Measurements from ENCODE around the gene VPS13A.
A peak's percentile ranks its signal among the peaks of the same experiment; 100 is the strongest.

The VPS13A gene

GRCh38 chr9:77453825-77454647 lies 276.7 kb downstream of the VPS13A start:
- Histone ChIP-seq H2AFZ (ENCODE audit: insufficient read depth, low read length, poor library complexity) (no peak overlapping the region), H2BK120ac (ENCODE audit: insufficient read depth, low read length, poor library complexity) (no peak overlapping the region), H3K79me2 (ENCODE audit: control insufficient read depth, insufficient read depth, low read length, poor library complexity) (no peaks in the 10 kb centered on the region), H3K79me1 (ENCODE audit: low read length) (no peaks in the 10 kb centered on the region), H3K4me2 (ENCODE audit: low read length) (no peak overlapping the region), H3K27me3 (ENCODE audit: insufficient read depth, low read length) (no peaks in the 10 kb centered on the region), H4K8ac (ENCODE audit: low read depth, low read length) (no peak overlapping the region), H4K91ac (ENCODE audit: low read depth, low read length) (no peak overlapping the region), H2BK5ac (ENCODE audit: low read depth, low read length, poor library complexity) (no peak overlapping the region), H4K12ac (ENCODE audit: low read depth, low read length) (no peak overlapping the region), H3K9ac (ENCODE audit: low read length) (no peak overlapping the region), H3K9me3 (ENCODE audit: insufficient read depth, low read depth, low read length) (peaks cover 3% of the 10 kb centered on the region), H3K36me3 (ENCODE audit: control insufficient read depth in 1 of 2, insufficient read depth in 2 of 2, low read length in 2 of 2) (no peaks in the 10 kb centered on the region), H3K4me3 (ENCODE audit: low read depth, low read length) (no peak overlapping the region), H2AK5ac (ENCODE audit: low read length) (no peak overlapping the region), H3K18ac (ENCODE audit: low read length) (no peak overlapping the region), H3K4ac (ENCODE audit: low read depth, low read length) (no peak overlapping the region), H3K14ac (ENCODE audit: low read length) (no peak overlapping the region), H3K23ac (ENCODE audit: low read length) (no peak overlapping the region), H3K4me1 (ENCODE audit: control insufficient read depth in 1 of 2, insufficient read depth in 2 of 2, low read length in 2 of 2) (no peaks in the 10 kb centered on the region), H2BK12ac (ENCODE audit: low read length) (no peak overlapping the region), H3K27ac (ENCODE audit: low read depth, low read length) (no peak overlapping the region)
- no CpG with 5 or more reads among the region's 14 CpGs for WGBS (ENCODE audit: extremely low coverage, insufficient coverage, insufficient read length)
- no peak for DNase-seq

GRCh38 chr9:77454663-77455062 lies 277.3 kb downstream of the VPS13A start:
- Histone ChIP-seq H2BK120ac (ENCODE audit: insufficient read depth, low read length, poor library complexity) (no peak overlapping the region), H4K91ac (ENCODE audit: low read depth, low read length) (no peak overlapping the region), H4K8ac (ENCODE audit: low read depth, low read length) (no peak overlapping the region), H3K4me1 (ENCODE audit: control insufficient read depth in 1 of 2, insufficient read depth in 2 of 2, low read length in 2 of 2) (no peaks in the 10 kb centered on the region), H3K36me3 (ENCODE audit: control insufficient read depth in 1 of 2, insufficient read depth in 2 of 2, low read length in 2 of 2) (no peaks in the 10 kb centered on the region), H2AFZ (ENCODE audit: insufficient read depth, low read length, poor library complexity) (no peak overlapping the region), H3K27me3 (ENCODE audit: insufficient read depth, low read length) (no peaks in the 10 kb centered on the region), H3K9me3 (ENCODE audit: insufficient read depth, low read depth, low read length) (peaks cover 3% of the 10 kb centered on the region), H3K4me3 (ENCODE audit: low read depth, low read length) (no peak overlapping the region), H3K9ac (ENCODE audit: low read length) (no peak overlapping the region), H2BK5ac (ENCODE audit: low read depth, low read length, poor library complexity) (no peak overlapping the region), H3K4ac (ENCODE audit: low read depth, low read length) (no peak overlapping the region), H2AK5ac (ENCODE audit: low read length) (no peak overlapping the region), H3K18ac (ENCODE audit: low read length) (no peak overlapping the region), H3K14ac (ENCODE audit: low read length) (no peak overlapping the region), H3K79me1 (ENCODE audit: low read length) (no peaks in the 10 kb centered on the region), H3K4me2 (ENCODE audit: low read length) (no peak overlapping the region), H2BK12ac (ENCODE audit: low read length) (no peak overlapping the region), H3K79me2 (ENCODE audit: control insufficient read depth, insufficient read depth, low read length, poor library complexity) (no peaks in the 10 kb centered on the region), H4K12ac (ENCODE audit: low read depth, low read length) (no peak overlapping the region), H3K23ac (ENCODE audit: low read length) (no peak overlapping the region), H3K27ac (ENCODE audit: low read depth, low read length) (no peak overlapping the region)
- DNase-seq = no peak
- WGBS (ENCODE audit: extremely low coverage, insufficient coverage, insufficient read length) = no CpG with 5 or more reads among the region's 3 CpGs

- no peaks in the 10 kb centered on the region for H3K4me1 ChIP-seq (ENCODE audit: control insufficient read depth in 1 of 2, insufficient read depth in 2 of 2, low read length in 2 of 2)
- no peaks in the 10 kb centered on the region for H3K27me3 ChIP-seq (ENCODE audit: insufficient read depth, low read length)
- no peak overlapping the region for H2BK12ac ChIP-seq (ENCODE audit: low read length)
- no peak overlapping the region for H3K23ac ChIP-seq (ENCODE audit: low read length)
- H4K8ac ChIP-seq (ENCODE audit: low read depth, low read length) = no peak overlapping the region
- no peak overlapping the region for H4K12ac ChIP-seq (ENCODE audit: low read depth, low read length)
- no peak overlapping the region for H3K18ac ChIP-seq (ENCODE audit: low read length)
- H3K79me2 ChIP-seq (ENCODE audit: control insufficient read depth, insufficient read depth, low read length, poor library complexity) = no peaks in the 10 kb centered on the region
- no peak overlapping the region for H3K14ac ChIP-seq (ENCODE audit: low read length)
- no peaks in the 10 kb centered on the region for H3K36me3 ChIP-seq (ENCODE audit: control insufficient read depth in 1 of 2, insufficient read depth in 2 of 2, low read length in 2 of 2)
- no peak overlapping the region for H2BK5ac ChIP-seq (ENCODE audit: low read depth, low read length, poor library complexity)
- peaks cover 5% of the 10 kb centered on the region for H3K9me3 ChIP-seq (ENCODE audit: insufficient read depth, low read depth, low read length)
- no peak overlapping the region for H3K27ac ChIP-seq (ENCODE audit: low read depth, low read length)
- peak; percentile 24 to 69 for DNase-seq
- no peak overlapping the region for H3K9ac ChIP-seq (ENCODE audit: low read length)
- H3K4me3 ChIP-seq (ENCODE audit: low read depth, low read length) = no peak overlapping the region
- no peak overlapping the region for H4K91ac ChIP-seq (ENCODE audit: low read depth, low read length)
- H2AFZ ChIP-seq (ENCODE audit: insufficient read depth, low read length, poor library complexity) = no peak overlapping the region
- no CpG with 5 or more reads among the region's 8 CpGs for WGBS (ENCODE audit: extremely low coverage, insufficient coverage, insufficient read length)
- H3K4me2 ChIP-seq (ENCODE audit: low read length) = no peak overlapping the region
- no peak overlapping the region for H3K4ac ChIP-seq (ENCODE audit: low read depth, low read length)
- H3K79me1 ChIP-seq (ENCODE audit: low read length) = no peaks in the 10 kb centered on the region
- no peak overlapping the region for H2AK5ac ChIP-seq (ENCODE audit: low read length)
- H2BK120ac ChIP-seq (ENCODE audit: insufficient read depth, low read length, poor library complexity) = no peak overlapping the region
Observed at GRCh38 chr9:77455312-77455927, 278.1 kb downstream of the VPS13A start.

GRCh38 chr9:77456829-77457437 lies 279.6 kb downstream of the VPS13A start:
- Histone ChIP-seq H3K9ac (ENCODE audit: low read length) (no peak overlapping the region), H4K91ac (ENCODE audit: low read depth, low read length) (no peak overlapping the region), H2BK12ac (ENCODE audit: low read length) (no peak overlapping the region), H3K18ac (ENCODE audit: low read length) (no peak overlapping the region), H3K36me3 (ENCODE audit: control insufficient read depth in 1 of 2, insufficient read depth in 2 of 2, low read length in 2 of 2) (no peaks in the 10 kb centered on the region), H3K4me3 (ENCODE audit: low read depth, low read length) (no peak overlapping the region), H3K4me1 (ENCODE audit: control insufficient read depth in 1 of 2, insufficient read depth in 2 of 2, low read length in 2 of 2) (no peaks in the 10 kb centered on the region), H3K4ac (ENCODE audit: low read depth, low read length) (no peak overlapping the region), H2BK5ac (ENCODE audit: low read depth, low read length, poor library complexity) (no peak overlapping the region), H3K79me2 (ENCODE audit: control insufficient read depth, insufficient read depth, low read length, poor library complexity) (no peaks in the 10 kb centered on the region), H3K27me3 (ENCODE audit: insufficient read depth, low read length) (no peaks in the 10 kb centered on the region), H2BK120ac (ENCODE audit: insufficient read depth, low read length, poor library complexity) (no peak overlapping the region), H2AFZ (ENCODE audit: insufficient read depth, low read length, poor library complexity) (no peak overlapping the region), H3K27ac (ENCODE audit: low read depth, low read length) (no peak overlapping the region), H4K8ac (ENCODE audit: low read depth, low read length) (no peak overlapping the region), H4K12ac (ENCODE audit: low read depth, low read length) (no peak overlapping the region), H2AK5ac (ENCODE audit: low read length) (no peak overlapping the region), H3K79me1 (ENCODE audit: low read length) (no peaks in the 10 kb centered on the region), H3K23ac (ENCODE audit: low read length) (no peak overlapping the region), H3K4me2 (ENCODE audit: low read length) (no peak overlapping the region), H3K14ac (ENCODE audit: low read length) (no peak overlapping the region), H3K9me3 (ENCODE audit: insufficient read depth, low read depth, low read length) (peaks cover 4% of the 10 kb centered on the region)
- peak; percentile 88 to 99 for DNase-seq
- no CpG with 5 or more reads among the region's 10 CpGs for WGBS (ENCODE audit: extremely low coverage, insufficient coverage, insufficient read length)

Measured in trophoblast cell (in vitro differentiated cells and primary cell).